ENCODE results near the gene DTYMK.

- TF ChIP-seq EZH2 (IDR thresholded peaks at IDR 0.05; ENCODE audit: borderline replicate concordance, low read length): no peak
- TF ChIP-seq, protein P1, sequence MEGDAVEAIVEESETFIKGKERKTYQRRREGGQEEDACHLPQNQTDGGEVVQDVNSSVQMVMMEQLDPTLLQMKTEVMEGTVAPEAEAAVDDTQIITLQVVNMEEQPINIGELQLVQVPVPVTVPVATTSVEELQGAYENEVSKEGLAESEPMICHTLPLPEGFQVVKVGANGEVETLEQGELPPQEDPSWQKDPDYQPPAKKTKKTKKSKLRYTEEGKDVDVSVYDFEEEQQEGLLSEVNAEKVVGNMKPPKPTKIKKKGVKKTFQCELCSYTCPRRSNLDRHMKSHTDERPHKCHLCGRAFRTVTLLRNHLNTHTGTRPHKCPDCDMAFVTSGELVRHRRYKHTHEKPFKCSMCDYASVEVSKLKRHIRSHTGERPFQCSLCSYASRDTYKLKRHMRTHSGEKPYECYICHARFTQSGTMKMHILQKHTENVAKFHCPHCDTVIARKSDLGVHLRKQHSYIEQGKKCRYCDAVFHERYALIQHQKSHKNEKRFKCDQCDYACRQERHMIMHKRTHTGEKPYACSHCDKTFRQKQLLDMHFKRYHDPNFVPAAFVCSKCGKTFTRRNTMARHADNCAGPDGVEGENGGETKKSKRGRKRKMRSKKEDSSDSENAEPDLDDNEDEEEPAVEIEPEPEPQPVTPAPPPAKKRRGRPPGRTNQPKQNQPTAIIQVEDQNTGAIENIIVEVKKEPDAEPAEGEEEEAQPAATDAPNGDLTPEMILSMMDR (IDR thresholded peaks at IDR 0.05; ENCODE audit: low read length): no peak
Observed at GRCh38 chr2:241665731-241666440, 20.7 kb downstream of the DTYMK start.
